GM21619 (cell line): ENCODE results near the gene TRIM37.
"Not testable (repeated sequence)": the region's sequence is repeated elsewhere in the genome, so short reads cannot be mapped to it uniquely, and the experiment has no call there.

ENCODE experiments used
- ATAC-seq: cut with Tn5 transposase; IDR thresholded peaks from one replicate; pipeline ENCODE4 v1.9.1; 2021; ENCODE audit not compliant: unreplicated experiment

TRIM37 gene

GRCh38 chr17:58995247-58995940, 111.3 kb downstream of the TRIM37 start:
- ATAC-seq: no peak

GRCh38 chr17:58993311-58993710, 113.4 kb downstream of the TRIM37 start:
- no peak for ATAC-seq

GRCh38 chr17:58991718-58992331, 114.9 kb downstream of the TRIM37 start:
- peak; percentile 78 for ATAC-seq

GRCh38 chr17:58989629-58990028, 117.1 kb downstream of the TRIM37 start:
- ATAC-seq: no peak

GRCh38 chr17:58985971-58986370, 120.7 kb downstream of the TRIM37 start:
- no peak for ATAC-seq

- ATAC-seq: no peak
These were observed 121.3 kb downstream of the TRIM37 start for GRCh38 chr17:58985367-58985766.

- ATAC-seq: no peak
These were observed 124.1 kb downstream of the TRIM37 start for GRCh38 chr17:58982626-58983025.

- ATAC-seq: no peak
These were observed 125.8 kb downstream of the TRIM37 start for GRCh38 chr17:58980706-58981481.

- no peak for ATAC-seq
These were observed 130.1 kb downstream of the TRIM37 start for GRCh38 chr17:58976541-58976940.

- ATAC-seq: no peak
These were observed 132.3 kb downstream of the TRIM37 start for GRCh38 chr17:58974354-58974753.

- no peak for ATAC-seq
These were observed 135.8 kb downstream of the TRIM37 start for GRCh38 chr17:58970609-58971450.

GRCh38 chr17:58969612-58970011, 137.1 kb downstream of the TRIM37 start:
- ATAC-seq: no peak

GRCh38 chr17:58969156-58969555, 137.5 kb downstream of the TRIM37 start:
- no peak for ATAC-seq

- no peak for ATAC-seq
These were observed 138.1 kb downstream of the TRIM37 start for GRCh38 chr17:58968426-58969061.

- ATAC-seq: no peak
These were observed 140.5 kb downstream of the TRIM37 start for GRCh38 chr17:58966208-58966607.

- no peak for ATAC-seq
These were observed 141.5 kb downstream of the TRIM37 start for GRCh38 chr17:58965221-58965620.

- no peak for ATAC-seq
These were observed 146.6 kb downstream of the TRIM37 start for GRCh38 chr17:58960068-58960467.

GRCh38 chr17:58957725-58958073, 149.0 kb downstream of the TRIM37 start:
- not testable (repeated sequence) for ATAC-seq

GRCh38 chr17:58956997-58957724, 149.5 kb downstream of the TRIM37 start:
- no peak for ATAC-seq

- not testable (repeated sequence) for ATAC-seq
These were observed 152.3 kb downstream of the TRIM37 start for GRCh38 chr17:58954358-58954757.
